GM12801 (cell line): Measurements from ENCODE around the gene CDKL2.

Experiments
- CTCF ChIP-seq: IDR thresholded peaks from one replicate; pipeline ENCODE4 v1.5.1; 2011; ENCODE audit warnings: control low read depth; ENCODE audit not compliant: insufficient read length; ENCODE audit errors: extremely low read depth

Gene CDKL2

GRCh38 chr4:75655562-75655961 lies 25.2 kb upstream of the CDKL2 start:
- TF ChIP-seq CTCF, result no peak

DNA sequence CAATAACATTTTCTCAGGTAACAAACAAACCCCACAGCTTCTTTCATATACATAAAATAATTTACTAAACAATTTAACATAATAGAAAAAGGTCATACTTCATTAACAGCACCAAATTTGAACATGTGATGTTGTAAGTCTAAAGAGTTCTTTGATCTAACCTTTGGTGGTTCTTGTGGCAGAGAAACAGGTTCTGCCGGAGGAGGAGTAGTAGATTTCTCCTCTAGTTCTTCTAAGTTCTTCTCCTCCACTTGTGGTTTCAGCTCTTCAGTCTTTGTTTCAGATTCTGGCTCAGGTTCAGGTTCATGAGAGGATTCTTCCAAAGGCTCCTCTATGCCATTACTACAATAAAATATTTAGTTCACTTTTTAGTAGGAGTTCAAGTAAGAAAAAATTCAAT lies 24.6 kb upstream of the CDKL2 start:
- no peak for TF ChIP-seq CTCF

GRCh38 chr4:75653845-75654503 lies 23.6 kb upstream of the CDKL2 start:
- TF ChIP-seq CTCF, result no peak

GRCh38 chr4:75644095-75644494 lies 13.8 kb upstream of the CDKL2 start:
- TF ChIP-seq CTCF, result no peak

DNA sequence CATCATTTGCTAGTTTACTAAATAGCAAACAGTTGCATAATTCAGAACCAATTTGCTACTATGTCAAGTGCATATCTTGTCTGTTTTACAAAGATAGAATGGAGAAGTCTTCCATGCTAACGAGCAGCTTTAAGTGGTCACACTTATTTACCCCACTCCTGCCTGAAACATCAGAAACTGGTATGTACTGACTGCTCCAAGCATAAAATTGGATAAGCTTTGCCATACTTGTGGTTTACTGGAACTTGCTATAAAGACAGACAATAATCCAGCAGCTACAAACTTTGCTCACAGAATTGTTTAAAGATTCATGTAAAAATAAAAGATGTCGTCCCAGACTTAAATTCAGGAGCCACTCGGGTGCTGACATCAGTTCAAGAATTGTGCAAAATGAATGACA lies 13.3 kb upstream of the CDKL2 start:
- no peak for TF ChIP-seq CTCF

DNA sequence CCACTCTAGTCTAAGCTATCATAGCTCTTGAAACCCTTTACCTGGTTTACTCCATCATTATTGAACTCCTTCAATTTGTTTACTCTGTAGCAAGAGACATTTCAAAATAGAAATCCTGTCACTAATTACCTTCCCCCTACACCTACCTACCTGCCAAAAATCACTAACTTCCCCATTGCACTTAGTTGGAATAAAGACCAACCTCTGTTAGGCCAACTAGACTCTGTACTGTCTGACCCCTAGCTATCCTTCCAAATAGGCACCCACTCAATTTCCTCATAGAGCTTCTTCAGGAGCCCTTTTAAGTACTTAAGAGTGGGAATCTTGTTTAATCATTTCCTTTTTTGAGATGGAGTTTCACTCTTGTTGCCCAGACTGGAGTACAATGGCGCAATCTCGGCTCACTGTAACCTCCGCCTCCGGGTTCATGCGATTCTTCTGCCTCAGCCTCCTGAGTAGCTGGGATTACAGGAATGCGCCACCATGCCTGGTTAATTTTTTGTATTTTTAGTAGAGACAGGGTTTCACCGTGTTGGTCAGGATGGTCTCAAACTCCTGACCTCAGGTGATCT lies 8.9 kb upstream of the CDKL2 start:
- no peak for TF ChIP-seq CTCF

DNA sequence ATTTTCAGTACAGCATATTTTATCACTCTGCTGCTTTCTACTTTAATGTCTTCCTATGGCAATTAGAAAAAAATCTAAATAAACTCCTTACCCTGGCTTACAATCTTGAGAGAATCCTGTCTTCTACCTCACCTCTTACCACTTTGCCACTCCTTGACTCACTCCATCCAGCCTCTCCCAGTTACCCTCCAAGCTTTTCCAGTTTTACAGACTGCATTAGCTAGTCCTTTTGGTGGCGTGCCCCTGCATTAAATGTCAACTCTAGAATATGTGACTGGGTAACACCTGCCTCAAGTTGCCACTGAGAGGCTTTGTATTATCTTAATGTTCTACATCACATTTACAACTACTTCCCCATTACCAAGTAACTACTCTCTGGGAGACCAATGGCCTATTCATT lies 7.5 kb upstream of the CDKL2 start:
- no peak for TF ChIP-seq CTCF

- no peak for TF ChIP-seq CTCF
Observed at GRCh38 chr4:75637176-75637575, 6.8 kb upstream of the CDKL2 start.
